ENCODE results near the gene ANKRD13D. TPM values are rescaled to one million over a fixed set of nuclear protein-coding genes. Genes with fewer than 3 reads are reported as not detected.

ANKRD13D gene
- total and polyA plus RNA-seq, 12 donors: 8.7 to 205 (median 40.4) TPM

DNA sequence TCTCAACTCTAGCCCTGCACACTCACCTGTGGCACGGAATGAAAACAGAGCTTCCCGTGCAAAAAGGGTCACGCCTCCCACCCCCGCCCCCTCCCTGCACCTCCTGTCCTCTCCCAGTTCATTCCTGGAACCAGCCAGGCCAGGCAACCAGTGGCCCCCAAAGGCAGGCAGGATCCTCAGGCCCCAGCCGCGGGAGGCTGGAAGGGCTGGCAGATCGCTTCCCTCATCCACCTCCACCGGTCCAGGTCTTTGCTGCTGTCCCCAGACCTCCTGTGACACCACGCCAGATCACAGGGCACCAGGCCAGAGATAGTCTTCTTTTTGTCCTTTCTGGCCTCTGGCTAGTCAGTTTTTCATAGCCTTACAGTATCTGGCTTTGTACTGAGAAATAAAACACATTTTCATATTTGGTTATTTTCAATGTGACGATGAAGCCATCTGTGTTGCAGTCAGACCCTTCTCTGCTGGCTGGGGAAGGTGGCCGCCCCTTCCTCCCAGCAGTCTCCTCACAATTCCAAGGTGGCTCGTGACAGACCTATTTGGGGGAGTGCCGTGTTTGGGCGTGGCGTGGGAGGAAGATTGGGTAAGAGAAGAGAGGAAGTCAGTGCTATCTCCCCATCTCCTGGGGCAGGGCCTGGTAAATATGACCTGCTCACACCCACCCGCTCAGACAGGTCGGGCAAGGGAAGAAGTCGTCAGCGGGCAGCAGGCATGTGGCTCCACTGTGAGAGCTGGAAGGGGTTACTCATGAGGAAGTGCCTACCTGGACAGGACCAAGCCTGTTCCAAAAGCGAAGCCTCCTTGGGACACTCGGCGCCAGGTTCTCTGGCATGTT, 23.3 kb downstream of the ANKRD13D start:
- WGBS, 4 donors: 67 to 79% (median 78%) methylated on average over 15 to 22 of the region's 22 CpGs
- no peaks in the 10 kb centered on the region for H3K9me3 ChIP-seq (replicated peaks in 1 of 3)
- intact Hi-C loops (cut with DNase I): loop anchor here in 1 of 2 donors (10.0 kb wide), 1 partner anchor 228 kb away; no protein-coding TSS in a partner anchor
- no peaks in the 10 kb centered on the region for H3K27me3 ChIP-seq
- peak in 3 of 7 donors; percentile 13 to 51 (median 16) for DNase-seq
- no peak overlapping the region for H3K27ac ChIP-seq
- H3K4me3 ChIP-seq: no peak overlapping the region
- no peaks in the 10 kb centered on the region for H3K4me1 ChIP-seq (replicated peaks in 1 of 2)
- H3K36me3 ChIP-seq (replicated peaks in 1 of 2): peaks cover 0 to 20% of the 10 kb centered on the region in 2 donors
- TF ChIP-seq, protein P1, sequence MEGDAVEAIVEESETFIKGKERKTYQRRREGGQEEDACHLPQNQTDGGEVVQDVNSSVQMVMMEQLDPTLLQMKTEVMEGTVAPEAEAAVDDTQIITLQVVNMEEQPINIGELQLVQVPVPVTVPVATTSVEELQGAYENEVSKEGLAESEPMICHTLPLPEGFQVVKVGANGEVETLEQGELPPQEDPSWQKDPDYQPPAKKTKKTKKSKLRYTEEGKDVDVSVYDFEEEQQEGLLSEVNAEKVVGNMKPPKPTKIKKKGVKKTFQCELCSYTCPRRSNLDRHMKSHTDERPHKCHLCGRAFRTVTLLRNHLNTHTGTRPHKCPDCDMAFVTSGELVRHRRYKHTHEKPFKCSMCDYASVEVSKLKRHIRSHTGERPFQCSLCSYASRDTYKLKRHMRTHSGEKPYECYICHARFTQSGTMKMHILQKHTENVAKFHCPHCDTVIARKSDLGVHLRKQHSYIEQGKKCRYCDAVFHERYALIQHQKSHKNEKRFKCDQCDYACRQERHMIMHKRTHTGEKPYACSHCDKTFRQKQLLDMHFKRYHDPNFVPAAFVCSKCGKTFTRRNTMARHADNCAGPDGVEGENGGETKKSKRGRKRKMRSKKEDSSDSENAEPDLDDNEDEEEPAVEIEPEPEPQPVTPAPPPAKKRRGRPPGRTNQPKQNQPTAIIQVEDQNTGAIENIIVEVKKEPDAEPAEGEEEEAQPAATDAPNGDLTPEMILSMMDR (IDR thresholded peaks at IDR 0.05): no peak
- no peak for TF ChIP-seq POLR2A (IDR thresholded peaks at IDR 0.05)

DNA sequence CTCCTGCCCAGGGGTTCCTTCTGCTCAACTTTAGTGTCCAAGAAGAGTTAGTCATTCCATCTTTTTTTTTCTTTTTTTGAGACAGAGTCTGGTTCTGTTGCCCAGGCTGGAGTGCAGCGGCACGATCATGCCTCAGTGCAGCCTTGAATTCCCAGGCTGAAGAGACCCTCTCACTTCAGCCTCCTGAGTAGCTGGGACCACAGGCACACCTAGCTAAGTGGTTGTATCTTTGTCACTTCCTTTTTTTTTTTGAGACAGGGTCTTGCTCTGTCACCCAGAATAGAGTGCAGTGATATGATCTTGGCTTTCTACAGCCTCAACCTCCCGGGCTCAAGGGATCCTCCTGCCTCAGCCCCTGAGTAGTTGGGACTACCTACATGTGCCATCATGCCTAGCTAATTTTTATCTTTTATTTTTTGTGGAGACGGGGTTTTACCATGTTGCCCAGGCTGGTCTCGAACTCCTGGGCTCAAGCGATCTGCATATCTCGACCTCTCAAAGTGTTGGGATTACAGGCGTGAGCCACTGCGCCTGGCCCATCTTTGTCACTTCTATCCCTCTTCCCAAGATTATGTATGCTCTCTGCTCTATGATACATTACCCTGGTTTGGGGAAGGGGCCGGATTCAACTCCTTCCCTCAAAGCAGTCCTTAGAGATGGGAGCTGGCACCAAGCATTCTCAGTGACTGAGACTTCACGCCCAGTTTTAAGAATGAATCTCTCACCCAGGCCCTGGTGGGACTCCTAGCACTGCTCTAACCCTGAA, 24.2 kb downstream of the ANKRD13D start:
- H3K4me3 ChIP-seq: no peak overlapping the region
- TF ChIP-seq, protein P1 (IDR thresholded peaks at IDR 0.05): no peak
- TF ChIP-seq POLR2A (IDR thresholded peaks at IDR 0.05): no peak
- peaks cover 0 to 20% of the 10 kb centered on the region in 2 donors for H3K36me3 ChIP-seq (replicated peaks in 1 of 2)
- 87 to 90% (median 89%) methylated on average over 11 of the region's 11 CpGs for WGBS, 4 donors
- DNase-seq: peak in 1 of 7 donors; percentile 39
- no peak overlapping the region for H3K27ac ChIP-seq
- no peaks in the 10 kb centered on the region for H3K9me3 ChIP-seq (replicated peaks in 1 of 3)
- no peaks in the 10 kb centered on the region for H3K27me3 ChIP-seq
- H3K4me1 ChIP-seq (replicated peaks in 1 of 2): peaks cover 0 to 5% of the 10 kb centered on the region in 2 donors
- intact Hi-C loops (cut with DNase I): loop anchor here in 1 of 2 donors (10.0 kb wide), 1 partner anchor 229 kb away; no protein-coding TSS in a partner anchor

DNA sequence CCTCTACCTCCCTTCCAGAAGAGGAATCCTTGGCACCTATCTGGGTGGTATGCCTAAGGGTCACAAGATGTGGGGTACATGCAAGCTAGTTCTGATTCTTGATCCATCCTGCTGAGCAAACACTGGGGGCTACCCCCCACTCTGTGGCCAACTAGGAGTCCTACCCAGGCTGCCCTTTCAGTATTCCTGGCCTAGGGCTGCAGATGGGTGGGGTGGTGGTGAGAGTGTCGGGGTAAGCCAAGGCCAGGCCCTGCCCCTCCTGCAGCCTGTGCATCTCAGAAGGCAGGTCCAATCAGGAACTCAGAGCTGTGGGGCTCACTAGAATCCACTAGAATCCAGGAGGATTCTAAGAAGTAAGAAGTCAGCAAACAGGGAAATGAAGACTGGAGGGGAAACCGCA, 25.1 kb downstream of the ANKRD13D start:
- DNase-seq: peak in 1 of 7 donors; percentile 39
- H3K27me3 ChIP-seq: no peaks in the 10 kb centered on the region

More for the DNA sequence above, 25.1 kb downstream of the ANKRD13D start:
- Histone ChIP-seq H3K9me3 (replicated peaks in 1 of 3) (no peaks in the 10 kb centered on the region), H3K36me3 (replicated peaks in 1 of 2) (peaks cover 0 to 15% of the 10 kb centered on the region in 2 donors), H3K27ac (no peak overlapping the region), H3K4me1 (replicated peaks in 1 of 2) (peaks cover 0 to 12% of the 10 kb centered on the region in 2 donors), H3K4me3 (no peak overlapping the region)
- 72 to 94% (median 79%) methylated on average over 2 of the region's 2 CpGs for WGBS, 4 donors
- intact Hi-C loops (cut with DNase I): loop anchor here in 1 of 2 donors (10.0 kb wide), 1 partner anchor 229 kb away; no protein-coding TSS in a partner anchor
- TF ChIP-seq, protein P1 (IDR thresholded peaks at IDR 0.05): no peak
- TF ChIP-seq POLR2A (IDR thresholded peaks at IDR 0.05): no peak
